DOHH2 (cell line): ENCODE data around the gene CNTNAP2.

ENCODE experiments used
- CTCF ChIP-seq: fragments of 200-600 bp; sonication (generic); IDR thresholded peaks from one replicate; pipeline ENCODE4 v1.5.1; 2014; ENCODE audit warnings: antibody characterized with exemption, mild to moderate bottlenecking, low read depth, low read length; ENCODE audit not compliant: poor library complexity, severe bottlenecking
- EZH2phosphoT487 ChIP-seq: fragments of 200-600 bp; sonication (generic); IDR thresholded peaks from 2 replicates; pipeline ENCODE4 v1.6.1; 2017; ENCODE audit warnings: borderline replicate concordance, mild to moderate bottlenecking, antibody characterized with exemption, low read length, moderate library complexity, mixed read lengths

DNA sequence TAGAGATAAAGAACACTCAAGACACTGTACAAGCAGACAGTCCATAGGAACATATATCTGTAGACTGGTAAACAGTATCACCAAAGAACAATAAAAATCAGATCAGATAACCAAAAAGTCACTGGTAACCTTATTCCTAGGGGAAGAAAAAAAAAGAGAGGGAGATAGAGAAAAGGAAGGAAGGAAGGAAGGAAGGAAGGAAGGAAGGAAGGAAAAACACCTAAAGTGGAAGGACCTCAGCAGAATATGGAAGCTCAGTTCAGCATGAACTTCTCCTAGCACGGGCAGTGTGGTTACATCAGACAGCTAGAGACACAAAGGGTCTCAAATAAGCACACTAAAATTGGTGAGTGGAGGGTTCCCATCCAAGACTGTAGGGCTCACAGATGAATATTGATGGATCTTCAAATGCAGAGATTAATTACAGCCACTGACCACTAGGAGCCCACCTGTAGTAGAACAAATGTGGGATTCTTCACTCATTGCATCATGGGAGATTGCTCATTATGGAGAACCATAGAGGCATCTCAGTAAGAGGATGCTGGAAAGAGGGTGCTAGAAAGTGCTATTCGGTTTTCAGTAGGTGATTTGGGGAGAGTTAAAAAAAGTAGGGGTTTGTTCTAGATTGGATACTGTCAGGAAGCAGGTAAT lies 2180.5 kb downstream of the CNTNAP2 start:
- TF ChIP-seq CTCF (peak; percentile 56), EZH2phosphoT487 (no peak)
